Renal cortex interstitium (tissue), 11 donors: ENCODE measurements around the gene TNFRSF8. TPM values are rescaled to one million over a fixed set of nuclear protein-coding genes. Genes with fewer than 3 reads are reported as not detected.

Experiments
- DNase-seq, 11 donors: peaks; one replicate each; pipeline ENCODE4 v3.0.0-alpha.2; 2013; ENCODE audit warnings: low read depth in 9 of 11, low spot score in 4 of 11; ENCODE audit errors: extremely low read depth in 1 of 11
- polyA plus RNA-seq, 3 donors: library from polyadenylated mRNA; unstranded; fragments of 120-200 nt; gene quantifications; one replicate each; pipeline ENCODE4 v1.2.1, GENCODE V29; 2013; ENCODE audit not compliant: insufficient read length in 3 of 3

Gene TNFRSF8
- polyA plus RNA-seq, 3 donors: 0.32 to 0.55 (median 0.44) TPM

DNA sequence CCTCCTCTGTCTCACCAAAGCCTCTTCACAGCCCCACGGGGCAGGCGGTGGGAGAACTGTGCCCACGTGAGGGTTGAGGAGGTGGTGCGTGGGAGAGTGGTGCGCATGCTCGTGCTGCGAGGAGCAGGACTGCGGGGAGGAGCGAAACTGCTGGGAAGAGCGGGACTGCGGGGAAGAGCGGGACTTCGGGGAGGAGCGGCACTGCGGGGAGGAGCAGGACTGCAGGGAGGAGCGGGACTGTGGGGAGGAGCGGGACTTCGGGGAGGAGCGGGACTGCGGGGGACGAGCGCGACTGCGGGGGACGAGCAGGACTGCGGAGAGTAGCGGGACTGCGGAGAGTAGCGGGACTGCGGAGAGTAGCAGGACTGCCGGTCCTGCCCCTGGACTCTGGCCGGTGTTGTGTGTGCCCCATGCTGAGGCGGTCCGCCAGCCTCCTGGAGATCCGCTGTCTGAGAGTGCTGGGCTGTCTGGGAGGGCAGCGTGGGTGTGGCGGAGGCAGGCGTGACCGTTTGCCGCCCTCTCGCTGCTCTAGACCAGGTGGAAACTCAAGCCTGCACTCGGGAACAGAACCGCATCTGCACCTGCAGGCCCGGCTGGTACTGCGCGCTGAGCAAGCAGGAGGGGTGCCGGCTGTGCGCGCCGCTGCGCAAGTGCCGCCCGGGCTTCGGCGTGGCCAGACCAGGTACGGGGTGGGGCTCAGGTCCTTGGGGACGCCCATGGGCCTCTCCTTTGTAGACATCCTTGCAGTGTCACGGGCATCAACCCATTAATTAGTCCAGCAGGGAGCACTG is 128.3 kb downstream of the TNFRSF8 start:
- no peak for DNase-seq

Other genes starting within 250 kb of the TNFRSF8 start
- under 1 TPM; 0.33 to 0.85 (median 0.50) TPM for gene NPPA, start 215.5 kb upstream of the TNFRSF8 start, polyA plus RNA-seq
- gene NPPB, start 204.4 kb upstream of the TNFRSF8 start, polyA plus RNA-seq: not detected
- gene KIAA2013, start 136.9 kb upstream of the TNFRSF8 start, polyA plus RNA-seq: 10 to 100 TPM; 36.7 to 47.8 (median 47.4) TPM
- 100 to 1,000 TPM in 1 of 3 donors, 10 to 100 TPM in 2; 92.9 to 115 (median 94.0) TPM for gene PLOD1, start 128.6 kb upstream of the TNFRSF8 start, polyA plus RNA-seq
- gene MFN2, start 82.9 kb upstream of the TNFRSF8 start, polyA plus RNA-seq: 10 to 100 TPM; 60.7 to 67.0 (median 64.7) TPM
- gene MIIP, start 43.8 kb upstream of the TNFRSF8 start, polyA plus RNA-seq: 10 to 100 TPM; 20.6 to 31.8 (median 29.8) TPM
- gene TNFRSF1B, start 103.7 kb downstream of the TNFRSF8 start, polyA plus RNA-seq: 1 to 10 TPM; 4.8 to 9.3 (median 6.9) TPM
- 10 to 100 TPM; 27.6 to 31.7 (median 27.7) TPM for gene VPS13D, start 166.7 kb downstream of the TNFRSF8 start, polyA plus RNA-seq